GM12873 (cell line): Measurements from ENCODE around the gene STK4.

Source experiments
- CTCF ChIP-seq: IDR thresholded peaks from 2 replicates; pipeline ENCODE4 v1.5.1; 2012; ENCODE audit warnings: low read depth, mild to moderate bottlenecking, moderate library complexity, low read length, control low read depth; ENCODE audit not compliant: insufficient read depth; ENCODE audit errors: missing control alignments

Gene STK4

GRCh38 chr20:45090481-45090880 is 124.2 kb downstream of the STK4 start:
- no peak for TF ChIP-seq CTCF

GRCh38 chr20:45091366-45091765 is 125.1 kb downstream of the STK4 start:
- TF ChIP-seq CTCF = no peak

- TF ChIP-seq CTCF = no peak
Measured at GRCh38 chr20:45092898-45093297, 126.6 kb downstream of the STK4 start.

DNA sequence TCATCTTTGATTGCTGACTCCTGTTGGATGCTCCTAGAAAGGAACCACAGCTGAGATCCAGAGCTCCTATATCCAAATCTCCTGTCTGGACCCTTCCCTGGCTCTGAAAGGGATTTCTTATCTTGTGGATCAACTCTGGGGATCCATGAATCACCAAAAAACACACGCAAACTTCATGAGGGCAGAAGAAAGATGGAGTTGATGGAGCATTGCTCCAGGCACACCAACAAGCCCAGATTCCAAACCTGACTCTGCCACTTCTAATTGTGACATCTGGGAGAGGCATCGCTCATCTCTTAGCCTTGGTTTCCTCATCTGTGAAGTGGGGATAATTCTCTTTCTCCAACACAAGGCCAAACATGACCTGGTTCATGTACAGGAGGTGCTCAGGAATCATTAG is 127.9 kb downstream of the STK4 start:
- TF ChIP-seq CTCF = no peak

- TF ChIP-seq CTCF = no peak
Measured at GRCh38 chr20:45094864-45095574, 128.7 kb downstream of the STK4 start.

GRCh38 chr20:45095805-45096238 is 129.5 kb downstream of the STK4 start:
- peak; percentile 85 for TF ChIP-seq CTCF

- no peak for TF ChIP-seq CTCF
Measured at GRCh38 chr20:45096781-45097180, 130.5 kb downstream of the STK4 start.
